ENCODE data around the gene MARCKSL1. TPM values are rescaled to one million over a fixed set of nuclear protein-coding genes. Genes with fewer than 3 reads are reported as not detected.

Gene MARCKSL1
- polyA plus RNA-seq, 1 experiment: 196 TPM

DNA sequence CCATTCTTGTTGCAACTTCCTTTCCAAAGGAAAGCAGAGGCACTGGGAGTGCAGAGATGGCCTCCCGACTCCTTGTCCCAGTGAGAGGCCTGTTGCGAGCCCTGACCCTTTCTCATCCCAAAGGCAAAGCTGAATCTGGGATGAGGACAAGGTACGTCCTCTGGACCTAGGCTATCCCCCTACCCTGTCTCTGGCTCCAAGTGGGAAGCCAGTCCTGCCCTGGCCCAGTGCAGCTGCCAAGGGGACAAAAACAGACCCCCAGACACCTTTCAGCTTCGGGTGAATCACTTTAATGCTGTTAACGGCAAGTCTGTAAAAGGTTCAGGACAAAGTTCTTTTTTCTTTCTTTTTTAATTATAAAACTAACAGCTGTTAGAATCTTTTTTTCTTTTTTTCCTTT, 28.8 kb upstream of the MARCKSL1 start:
- ChIA-PET CTCF (no interaction called here), POLR2A (interaction anchor here (1.5 kb wide), 1 partner anchor 30 kb away, joined by 5 read pairs; the partner anchor contains the start of gene BSDC1)
- Histone ChIP-seq H3K27me3 (ENCODE audit: control insufficient read depth, insufficient read depth, low read length) (no peaks in the 10 kb centered on the region), H3K9me3 (ENCODE audit: control insufficient read depth, insufficient read depth, low read length) (no peaks in the 10 kb centered on the region), H3K4me3 (ENCODE audit: low read depth, low read length) (no peak overlapping the region), H3K27ac (ENCODE audit: low read depth, low read length) (no peak overlapping the region)
- no peak for DNase-seq (ENCODE audit: low read depth, low spot score)
- TF ChIP-seq, protein P1, sequence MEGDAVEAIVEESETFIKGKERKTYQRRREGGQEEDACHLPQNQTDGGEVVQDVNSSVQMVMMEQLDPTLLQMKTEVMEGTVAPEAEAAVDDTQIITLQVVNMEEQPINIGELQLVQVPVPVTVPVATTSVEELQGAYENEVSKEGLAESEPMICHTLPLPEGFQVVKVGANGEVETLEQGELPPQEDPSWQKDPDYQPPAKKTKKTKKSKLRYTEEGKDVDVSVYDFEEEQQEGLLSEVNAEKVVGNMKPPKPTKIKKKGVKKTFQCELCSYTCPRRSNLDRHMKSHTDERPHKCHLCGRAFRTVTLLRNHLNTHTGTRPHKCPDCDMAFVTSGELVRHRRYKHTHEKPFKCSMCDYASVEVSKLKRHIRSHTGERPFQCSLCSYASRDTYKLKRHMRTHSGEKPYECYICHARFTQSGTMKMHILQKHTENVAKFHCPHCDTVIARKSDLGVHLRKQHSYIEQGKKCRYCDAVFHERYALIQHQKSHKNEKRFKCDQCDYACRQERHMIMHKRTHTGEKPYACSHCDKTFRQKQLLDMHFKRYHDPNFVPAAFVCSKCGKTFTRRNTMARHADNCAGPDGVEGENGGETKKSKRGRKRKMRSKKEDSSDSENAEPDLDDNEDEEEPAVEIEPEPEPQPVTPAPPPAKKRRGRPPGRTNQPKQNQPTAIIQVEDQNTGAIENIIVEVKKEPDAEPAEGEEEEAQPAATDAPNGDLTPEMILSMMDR (IDR thresholded peaks at IDR 0.05; ENCODE audit: low read depth, low read length): no peak

DNA sequence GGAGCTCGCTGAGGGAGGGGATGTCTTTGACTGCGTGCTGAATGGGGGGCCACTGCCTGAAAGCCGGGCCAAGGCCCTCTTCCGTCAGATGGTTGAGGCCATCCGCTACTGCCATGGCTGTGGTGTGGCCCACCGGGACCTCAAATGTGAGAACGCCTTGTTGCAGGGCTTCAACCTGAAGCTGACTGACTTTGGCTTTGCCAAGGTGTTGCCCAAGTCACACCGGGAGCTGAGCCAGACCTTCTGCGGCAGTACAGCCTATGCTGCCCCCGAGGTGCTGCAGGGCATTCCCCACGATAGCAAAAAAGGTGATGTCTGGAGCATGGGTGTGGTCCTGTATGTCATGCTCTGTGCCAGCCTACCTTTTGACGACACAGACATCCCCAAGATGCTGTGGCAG, 27.7 kb upstream of the MARCKSL1 start:
- Histone ChIP-seq H3K4me3 (ENCODE audit: low read depth, low read length) (no peak overlapping the region), H3K27me3 (ENCODE audit: control insufficient read depth, insufficient read depth, low read length) (no peaks in the 10 kb centered on the region), H3K9me3 (ENCODE audit: control insufficient read depth, insufficient read depth, low read length) (no peaks in the 10 kb centered on the region), H3K27ac (ENCODE audit: low read depth, low read length) (no peak overlapping the region)
- CTCF ChIA-PET: no interaction called here
- TF ChIP-seq, protein P1 (IDR thresholded peaks at IDR 0.05; ENCODE audit: low read depth, low read length): no peak
- DNase-seq (ENCODE audit: low read depth, low spot score): no peak
- POLR2A ChIA-PET: interaction anchor here (1.1 to 1.7 kb wide), 2 partner anchors 13 to 28 kb away, joined by 3 to 5 read pairs; partner anchors contain the start of gene MARCKSL1

DNA sequence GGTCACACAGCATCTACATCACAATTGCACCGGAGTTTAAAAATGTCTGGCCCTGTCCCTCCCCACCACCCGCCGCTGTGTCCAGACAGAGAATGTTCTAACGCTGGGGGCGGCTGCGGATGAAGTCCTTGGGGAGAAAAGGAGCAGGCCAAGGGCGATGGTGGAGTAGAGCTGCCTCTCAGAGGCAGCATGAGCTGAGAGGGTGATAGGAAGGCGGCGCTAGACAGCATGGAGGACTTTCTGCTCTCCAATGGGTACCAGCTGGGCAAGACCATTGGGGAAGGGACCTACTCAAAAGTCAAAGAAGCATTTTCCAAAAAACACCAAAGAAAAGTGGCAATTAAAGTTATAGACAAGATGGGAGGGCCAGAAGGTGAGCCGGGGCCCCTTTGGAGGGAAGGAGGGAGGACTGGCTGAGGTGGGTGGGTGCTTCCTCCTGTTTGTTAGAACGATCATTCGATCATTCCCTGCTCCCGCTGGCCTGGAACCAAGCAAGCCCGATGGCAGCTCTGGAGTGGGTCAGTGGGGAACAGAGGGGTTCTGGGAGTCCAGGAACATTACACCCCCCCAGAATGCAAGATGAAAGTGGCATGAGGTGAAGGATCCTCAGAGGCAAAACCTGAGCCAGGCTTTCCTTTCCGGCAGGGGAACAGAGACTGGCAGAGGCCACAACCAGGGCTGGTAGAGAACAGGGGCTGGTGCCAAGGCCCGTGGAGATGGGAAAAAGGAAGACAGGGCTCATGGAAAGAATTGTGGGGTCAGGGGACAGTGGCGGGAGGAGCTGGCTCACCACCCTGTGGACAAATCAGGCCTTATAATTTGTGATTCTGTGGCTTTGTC, 26.7 kb upstream of the MARCKSL1 start, which contains the start of the genes FAM229A and TSSK3:
Gene FAM229A, minus strand, starts transcription at position 12 of the 840 bp plus-strand sequence. CDS start 394 bp downstream, outside the sequence.
Gene TSSK3, plus strand, starts transcription at position 66 of the 840 bp plus-strand sequence. Its CDS starts 163 bp downstream, at position 229.
- ChIA-PET POLR2A (interaction anchor here (0.6 to 1.7 kb wide), 3 partner anchors 12 to 1332 kb away, joined by 3 to 5 read pairs (median 3); partner anchors contain the start of gene MARCKSL1), CTCF (interaction anchor here (0.7 kb wide), 1 partner anchor 139 kb away, joined by 9 read pairs; no protein-coding TSS in a partner anchor)
- DNase-seq (ENCODE audit: low read depth, low spot score): no peak
- TF ChIP-seq, protein P1 (IDR thresholded peaks at IDR 0.05; ENCODE audit: low read depth, low read length): no peak
- peak within 1 kb of the TSS; percentile 11 for H3K27ac ChIP-seq (ENCODE audit: low read depth, low read length)
- no peaks in the 10 kb centered on the region for H3K27me3 ChIP-seq (ENCODE audit: control insufficient read depth, insufficient read depth, low read length)
- peak within 1 kb of the TSS; percentile 39 for H3K4me3 ChIP-seq (ENCODE audit: low read depth, low read length)
- no peaks in the 10 kb centered on the region for H3K9me3 ChIP-seq (ENCODE audit: control insufficient read depth, insufficient read depth, low read length)

DNA sequence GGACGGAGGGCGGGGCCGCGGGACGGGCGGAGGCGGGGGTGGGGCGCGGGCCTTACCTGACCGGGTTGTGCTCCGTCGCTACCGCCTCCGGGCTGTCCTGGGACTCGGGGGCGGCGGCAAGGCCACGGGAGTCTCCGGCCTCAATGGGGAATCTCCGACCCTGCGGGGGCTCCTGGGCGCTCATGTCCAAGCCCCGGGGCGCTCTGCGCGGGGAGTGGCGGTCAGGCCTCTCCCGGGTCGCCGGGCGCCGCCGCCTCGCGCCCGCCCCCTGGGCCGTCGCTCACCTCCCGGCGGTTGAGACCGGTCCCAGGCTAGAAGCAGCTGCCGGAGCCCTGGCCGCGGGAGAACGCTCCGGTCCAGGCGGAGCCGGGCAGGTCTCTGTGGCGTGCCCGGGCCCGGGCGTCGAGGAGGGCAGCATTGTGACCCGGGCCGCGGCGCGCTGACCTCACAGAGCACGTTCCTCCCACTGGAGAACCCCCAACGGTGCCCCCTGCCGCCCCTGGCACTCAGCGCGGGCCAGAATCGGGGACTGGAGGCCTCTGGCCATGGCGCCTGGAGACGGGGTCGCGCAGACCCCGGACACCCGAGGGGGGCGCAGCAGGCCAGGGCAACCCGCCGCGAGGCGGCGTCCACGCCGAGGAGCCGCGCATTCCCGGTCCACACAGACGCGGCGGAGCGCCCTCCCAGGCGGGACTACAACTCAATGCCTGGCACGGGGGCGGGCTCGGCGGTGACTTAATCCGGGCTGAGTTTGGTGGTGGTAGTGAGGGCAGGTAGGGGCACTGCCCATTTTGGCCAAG, 25.8 kb upstream of the MARCKSL1 start:
- H3K4me3 ChIP-seq (ENCODE audit: low read depth, low read length): peak overlapping the region; percentile 39
- H3K9me3 ChIP-seq (ENCODE audit: control insufficient read depth, insufficient read depth, low read length): no peaks in the 10 kb centered on the region
- no peaks in the 10 kb centered on the region for H3K27me3 ChIP-seq (ENCODE audit: control insufficient read depth, insufficient read depth, low read length)
- ChIA-PET POLR2A (no interaction called here), CTCF (no interaction called here)
- no peak overlapping the region for H3K27ac ChIP-seq (ENCODE audit: low read depth, low read length)
- DNase-seq (ENCODE audit: low read depth, low spot score): no peak
- TF ChIP-seq, protein P1 (IDR thresholded peaks at IDR 0.05; ENCODE audit: low read depth, low read length): peak; percentile 35
